ENCODE results near the gene EEF2K.
"Not testable (repeated sequence)": the region's sequence is repeated elsewhere in the genome, so short reads cannot be mapped to it uniquely, and the experiment has no call there.

EEF2K gene

DNA sequence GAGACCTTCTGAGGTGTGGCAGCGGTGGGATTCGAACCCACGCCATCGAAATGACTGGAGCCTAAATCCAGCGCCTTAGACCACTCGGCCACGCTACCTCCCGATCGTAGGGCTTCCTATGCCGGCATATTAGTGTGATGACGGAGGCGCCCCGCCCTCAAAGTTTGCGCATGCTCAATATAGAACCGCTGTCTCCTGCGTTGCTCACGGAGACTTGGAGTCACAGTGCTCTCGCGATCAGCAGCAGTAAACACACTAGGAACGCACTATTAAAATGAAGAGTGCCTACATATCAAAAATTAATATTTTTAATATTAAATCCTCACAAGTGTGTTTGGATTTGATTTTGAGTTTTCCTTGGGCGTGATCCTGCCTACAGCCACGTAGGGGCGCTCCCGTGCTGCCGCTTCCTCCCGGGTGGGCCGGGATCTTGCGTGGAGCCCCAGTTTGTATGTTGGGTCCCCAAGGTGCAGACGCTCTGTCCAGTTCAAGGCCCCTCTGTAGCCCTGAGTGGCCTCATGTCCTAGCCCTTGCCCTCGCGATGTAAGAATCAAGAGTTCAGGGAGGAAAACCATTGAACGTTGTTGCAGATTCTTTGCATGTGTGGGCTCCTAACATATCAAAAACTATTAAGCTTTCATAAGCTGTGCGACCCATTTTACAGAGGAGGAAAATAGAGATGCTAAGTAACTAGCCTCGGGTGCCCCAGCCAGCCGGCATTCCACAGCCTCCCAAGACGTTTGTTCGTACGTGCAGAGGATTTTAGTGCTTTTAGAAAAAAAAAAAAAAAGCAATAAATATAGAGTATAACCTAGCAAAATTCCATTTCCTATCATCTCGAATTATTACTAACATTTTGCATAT lies 10.2 kb upstream of the EEF2K start:
- H2BK120ac ChIP-seq (ENCODE audit: low read depth, low read length), result no peak overlapping the region
- no peak overlapping the region for H3K14ac ChIP-seq (ENCODE audit: low read length)
- no peaks in the 10 kb centered on the region for H3K9me3 ChIP-seq (replicated peaks in 1 of 2; ENCODE audit: control insufficient read depth in 2 of 2, insufficient read depth in 1 of 2, low read depth in 1 of 2, low read length in 2 of 2)
- H2AK5ac ChIP-seq (ENCODE audit: low read depth, low read length), result no peak overlapping the region
- H3K4me3 ChIP-seq (ENCODE audit: low read length in 2 of 2), result peak overlapping the region; percentile 72 to 87
- H3K4me2 ChIP-seq (ENCODE audit: insufficient read depth, low read length, poor library complexity, severe bottlenecking), result peak overlapping the region; percentile 52
- H2AFZ ChIP-seq (ENCODE audit: low read length), result peak overlapping the region; percentile 93
- H3K4me1 ChIP-seq (ENCODE audit: control insufficient read depth in 2 of 2, insufficient read depth in 1 of 2, low read depth in 1 of 2, low read length in 2 of 2), result peaks cover 0 to 4% of the 10 kb centered on the region in 2 donors
- H4K91ac ChIP-seq (ENCODE audit: low read depth, low read length, poor library complexity), result no peak overlapping the region
- H3K18ac ChIP-seq (ENCODE audit: low read length), result no peak overlapping the region
- no peak overlapping the region for H2BK5ac ChIP-seq (ENCODE audit: low read length)
- H2BK12ac ChIP-seq (ENCODE audit: low read length), result no peak overlapping the region
- no peaks in the 10 kb centered on the region for H3K79me1 ChIP-seq (ENCODE audit: low read depth, low read length)
- no peak overlapping the region for H3K4ac ChIP-seq (ENCODE audit: low read length)
- H3K27ac ChIP-seq (replicated peaks; ENCODE audit: low read length), result no peak overlapping the region
- H2BK15ac ChIP-seq (ENCODE audit: low read length), result no peak overlapping the region
- H3K27me3 ChIP-seq (ENCODE audit: control insufficient read depth in 3 of 3, insufficient read depth in 3 of 3, low read depth in 1 of 3, low read length in 3 of 3), result no peaks in the 10 kb centered on the region
- no peak overlapping the region for H3K9ac ChIP-seq (ENCODE audit: low read depth, low read length, poor library complexity)
- H3K36me3 ChIP-seq (replicated peaks in 1 of 2; ENCODE audit: control insufficient read depth in 2 of 2, insufficient read depth in 2 of 2, low read length in 2 of 2), result no peaks in the 10 kb centered on the region
- WGBS, 2 donors (ENCODE audit: extremely low coverage in 2 of 2, insufficient read length in 2 of 2, insufficient replicate concordance in 1 of 2), result no CpG with 5 or more reads among the region's 39 CpGs
- H3K23ac ChIP-seq (ENCODE audit: low read depth, low read length, poor library complexity), result peak overlapping the region; percentile 76
- no peak overlapping the region for H4K8ac ChIP-seq (ENCODE audit: low read depth, low read length)
- DNase-seq (ENCODE audit: low spot score), result peak; percentile 95

DNA sequence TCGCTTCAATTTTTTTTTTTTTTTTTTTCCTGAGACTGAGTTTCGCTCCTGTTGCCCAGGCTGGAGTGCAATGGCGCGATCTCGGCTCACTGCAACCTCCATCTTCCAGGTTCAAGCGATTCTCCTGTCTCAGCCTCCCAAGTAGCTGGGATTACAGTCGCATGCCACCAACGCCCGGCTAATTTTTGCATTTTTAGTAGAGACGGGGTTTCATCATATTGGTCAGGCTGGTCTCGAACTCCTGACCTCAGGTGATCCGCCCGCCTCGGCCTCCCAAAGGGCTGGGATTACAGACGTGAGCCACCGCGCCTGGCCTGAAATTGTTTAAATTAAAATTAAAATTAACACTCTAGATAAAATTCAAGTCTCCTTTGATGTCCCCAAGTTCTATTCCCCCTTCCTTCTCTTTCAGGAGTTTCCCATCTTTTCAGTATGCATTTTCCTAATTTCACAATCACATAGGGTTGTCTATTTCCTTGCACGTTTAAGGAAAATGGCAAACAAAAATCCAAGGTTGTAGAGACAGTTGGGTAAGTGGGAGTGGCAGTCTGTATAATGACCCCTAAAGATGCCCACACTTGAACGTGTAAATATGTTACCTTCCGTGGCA lies 9.4 kb upstream of the EEF2K start:
- H2BK12ac ChIP-seq (ENCODE audit: low read length); H3K14ac ChIP-seq (ENCODE audit: low read length); H2BK120ac ChIP-seq (ENCODE audit: low read depth, low read length); H2BK15ac ChIP-seq (ENCODE audit: low read length); H3K9ac ChIP-seq (ENCODE audit: low read depth, low read length, poor library complexity); H2AK5ac ChIP-seq (ENCODE audit: low read depth, low read length); H3K18ac ChIP-seq (ENCODE audit: low read length); H3K23ac ChIP-seq (ENCODE audit: low read depth, low read length, poor library complexity); H3K4me2 ChIP-seq (ENCODE audit: insufficient read depth, low read length, poor library complexity, severe bottlenecking); H3K4me1 ChIP-seq (ENCODE audit: control insufficient read depth in 2 of 2, insufficient read depth in 1 of 2, low read depth in 1 of 2, low read length in 2 of 2); H2AFZ ChIP-seq (ENCODE audit: low read length); H4K8ac ChIP-seq (ENCODE audit: low read depth, low read length); H3K9me3 ChIP-seq (replicated peaks in 1 of 2; ENCODE audit: control insufficient read depth in 2 of 2, insufficient read depth in 1 of 2, low read depth in 1 of 2, low read length in 2 of 2); H3K27me3 ChIP-seq (ENCODE audit: control insufficient read depth in 3 of 3, insufficient read depth in 3 of 3, low read depth in 1 of 3, low read length in 3 of 3); DNase-seq (ENCODE audit: low spot score); H3K27ac ChIP-seq (replicated peaks; ENCODE audit: low read length); H3K79me1 ChIP-seq (ENCODE audit: low read depth, low read length); H3K4ac ChIP-seq (ENCODE audit: low read length); H3K36me3 ChIP-seq (replicated peaks in 1 of 2; ENCODE audit: control insufficient read depth in 2 of 2, insufficient read depth in 2 of 2, low read length in 2 of 2); H2BK5ac ChIP-seq (ENCODE audit: low read length); H4K91ac ChIP-seq (ENCODE audit: low read depth, low read length, poor library complexity): not testable (repeated sequence)
- WGBS, 2 donors (ENCODE audit: extremely low coverage in 2 of 2, insufficient read length in 2 of 2, insufficient replicate concordance in 1 of 2), result no CpG with 5 or more reads among the region's 20 CpGs
- H3K4me3 ChIP-seq (ENCODE audit: low read length in 2 of 2), result peak overlapping the region in 1 of 2 donors; percentile 72

DNA sequence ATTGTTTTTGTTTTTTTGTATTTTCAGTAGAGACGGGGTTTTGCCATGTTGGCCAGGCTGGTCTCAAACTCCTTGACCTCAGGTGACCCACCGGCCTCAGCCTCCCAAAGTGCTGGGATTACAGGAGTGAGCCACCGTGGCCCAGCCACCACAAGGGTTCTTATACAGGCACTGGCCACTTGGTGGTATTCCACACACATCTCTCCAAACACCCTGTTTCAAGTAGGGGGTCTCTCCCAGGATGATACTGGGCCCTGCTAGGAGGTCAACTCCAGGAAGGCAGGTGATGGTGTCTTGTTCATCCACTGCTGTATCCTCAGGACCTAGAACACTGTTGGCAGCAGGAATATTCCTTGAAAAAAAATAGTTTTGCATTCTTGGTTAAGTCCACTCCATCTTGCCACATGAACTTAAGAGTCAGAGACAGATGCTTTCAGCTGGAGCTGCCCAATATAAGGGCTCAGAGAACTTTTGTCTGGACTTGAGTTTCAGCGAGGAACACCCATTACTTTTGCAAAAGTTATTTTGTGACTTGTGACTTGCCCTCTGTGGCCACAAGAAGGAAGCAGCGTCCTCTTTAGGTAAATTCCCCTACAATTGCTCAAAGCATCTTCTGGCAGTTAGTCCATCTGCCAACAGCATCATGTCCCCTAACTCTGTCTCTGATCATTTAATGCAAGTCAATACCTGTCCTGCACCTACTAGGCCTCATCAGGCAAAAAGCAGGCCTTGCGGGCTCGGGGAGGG lies 7.4 kb upstream of the EEF2K start:
- Histone ChIP-seq H3K23ac (ENCODE audit: low read depth, low read length, poor library complexity) (no peak overlapping the region), H2AK5ac (ENCODE audit: low read depth, low read length) (no peak overlapping the region), H3K9me3 (replicated peaks in 1 of 2; ENCODE audit: control insufficient read depth in 2 of 2, insufficient read depth in 1 of 2, low read depth in 1 of 2, low read length in 2 of 2) (no peaks in the 10 kb centered on the region), H3K36me3 (replicated peaks in 1 of 2; ENCODE audit: control insufficient read depth in 2 of 2, insufficient read depth in 2 of 2, low read length in 2 of 2) (no peaks in the 10 kb centered on the region), H2BK5ac (ENCODE audit: low read length) (no peak overlapping the region), H3K27me3 (ENCODE audit: control insufficient read depth in 3 of 3, insufficient read depth in 3 of 3, low read depth in 1 of 3, low read length in 3 of 3) (no peaks in the 10 kb centered on the region), H4K91ac (ENCODE audit: low read depth, low read length, poor library complexity) (no peak overlapping the region), H3K4me3 (ENCODE audit: low read length in 2 of 2) (no peak overlapping the region), H2BK120ac (ENCODE audit: low read depth, low read length) (no peak overlapping the region), H3K14ac (ENCODE audit: low read length) (no peak overlapping the region), H3K27ac (replicated peaks; ENCODE audit: low read length) (no peak overlapping the region), H2BK12ac (ENCODE audit: low read length) (no peak overlapping the region), H3K9ac (ENCODE audit: low read depth, low read length, poor library complexity) (no peak overlapping the region), H3K79me1 (ENCODE audit: low read depth, low read length) (no peaks in the 10 kb centered on the region), H3K4ac (ENCODE audit: low read length) (no peak overlapping the region), H2BK15ac (ENCODE audit: low read length) (no peak overlapping the region), H3K18ac (ENCODE audit: low read length) (no peak overlapping the region), H4K8ac (ENCODE audit: low read depth, low read length) (no peak overlapping the region), H2AFZ (ENCODE audit: low read length) (no peak overlapping the region), H3K4me2 (ENCODE audit: insufficient read depth, low read length, poor library complexity, severe bottlenecking) (no peak overlapping the region), H3K4me1 (ENCODE audit: control insufficient read depth in 2 of 2, insufficient read depth in 1 of 2, low read depth in 1 of 2, low read length in 2 of 2) (no peaks in the 10 kb centered on the region)
- DNase-seq (ENCODE audit: low spot score), result no peak
- no CpG with 5 or more reads among the region's 7 CpGs for WGBS, 2 donors (ENCODE audit: extremely low coverage in 2 of 2, insufficient read length in 2 of 2, insufficient replicate concordance in 1 of 2)

DNA sequence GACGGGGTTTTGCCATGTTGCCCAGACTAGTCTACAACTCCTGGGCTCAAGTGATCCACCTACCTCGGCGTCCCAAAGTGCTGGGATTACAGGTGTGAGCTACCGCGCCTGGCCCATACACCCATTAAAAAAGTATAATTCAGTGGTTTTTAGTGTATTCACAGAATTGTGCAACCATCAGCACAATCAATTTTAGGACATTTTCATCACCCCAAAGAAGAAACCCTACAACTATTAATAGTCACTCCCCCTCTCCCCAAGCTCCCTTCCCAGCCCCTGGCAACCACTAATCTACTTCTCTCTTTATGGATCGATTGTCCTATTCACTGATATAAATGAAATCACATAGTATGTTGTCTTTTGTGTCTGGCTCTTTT lies 3.8 kb upstream of the EEF2K start:
- Histone ChIP-seq H3K23ac (ENCODE audit: low read depth, low read length, poor library complexity) (no peak overlapping the region), H3K79me1 (ENCODE audit: low read depth, low read length) (peaks cover 2% of the 10 kb centered on the region), H4K91ac (ENCODE audit: low read depth, low read length, poor library complexity) (no peak overlapping the region), H3K4me2 (ENCODE audit: insufficient read depth, low read length, poor library complexity, severe bottlenecking) (no peak overlapping the region), H3K9me3 (replicated peaks in 1 of 2; ENCODE audit: control insufficient read depth in 2 of 2, insufficient read depth in 1 of 2, low read depth in 1 of 2, low read length in 2 of 2) (no peaks in the 10 kb centered on the region), H3K36me3 (replicated peaks in 1 of 2; ENCODE audit: control insufficient read depth in 2 of 2, insufficient read depth in 2 of 2, low read length in 2 of 2) (no peaks in the 10 kb centered on the region), H2AK5ac (ENCODE audit: low read depth, low read length) (no peak overlapping the region), H2BK12ac (ENCODE audit: low read length) (no peak overlapping the region), H3K14ac (ENCODE audit: low read length) (no peak overlapping the region), H3K4ac (ENCODE audit: low read length) (no peak overlapping the region), H2BK15ac (ENCODE audit: low read length) (no peak overlapping the region), H2BK5ac (ENCODE audit: low read length) (no peak overlapping the region), H2BK120ac (ENCODE audit: low read depth, low read length) (no peak overlapping the region), H3K9ac (ENCODE audit: low read depth, low read length, poor library complexity) (no peak overlapping the region), H3K4me1 (ENCODE audit: control insufficient read depth in 2 of 2, insufficient read depth in 1 of 2, low read depth in 1 of 2, low read length in 2 of 2) (no peaks in the 10 kb centered on the region), H3K18ac (ENCODE audit: low read length) (no peak overlapping the region), H3K27me3 (ENCODE audit: control insufficient read depth in 3 of 3, insufficient read depth in 3 of 3, low read depth in 1 of 3, low read length in 3 of 3) (peaks cover 0 to 1% (median 0%) of the 10 kb centered on the region in 3 experiments), H3K4me3 (ENCODE audit: low read length in 2 of 2) (no peak overlapping the region), H3K27ac (replicated peaks; ENCODE audit: low read length) (no peak overlapping the region), H4K8ac (ENCODE audit: low read depth, low read length) (no peak overlapping the region), H2AFZ (ENCODE audit: low read length) (no peak overlapping the region)
- no CpG with 5 or more reads among the region's 6 CpGs for WGBS, 2 donors (ENCODE audit: extremely low coverage in 2 of 2, insufficient read length in 2 of 2, insufficient replicate concordance in 1 of 2)
- no peak for DNase-seq (ENCODE audit: low spot score)
